ENCODE data around the gene ZNF518A. TPM values are rescaled to one million over a fixed set of nuclear protein-coding genes. Genes with fewer than 3 reads are reported as not detected.

ZNF518A gene
- total RNA-seq, 1 experiment from 2014 or later: 16.0 TPM

DNA sequence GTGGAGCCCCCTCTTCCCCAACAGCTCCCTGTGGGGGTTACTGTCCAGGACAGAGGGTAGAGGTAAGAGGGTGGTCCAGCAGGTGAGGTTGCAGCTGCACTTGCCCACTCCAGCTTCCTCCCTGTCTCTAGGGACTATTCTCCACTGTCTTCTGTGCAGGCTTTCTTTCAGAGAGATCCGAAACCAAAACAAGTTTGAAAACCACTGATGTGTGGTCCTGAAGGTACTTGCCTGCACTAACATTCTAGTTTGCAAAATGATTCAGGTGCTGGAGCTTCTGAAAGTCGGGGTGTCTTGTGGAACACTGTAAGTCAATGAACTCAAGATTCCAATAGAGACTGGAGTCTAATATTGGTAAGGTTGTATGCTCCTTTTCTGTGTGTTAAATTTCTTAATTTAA is 78.2 kb downstream of the ZNF518A start:
- CTCF ChIA-PET: no interaction called here
- Mint-ChIP-seq H3K9me3 (ENCODE audit: low read depth, unreplicated experiment) (no peaks in the 10 kb centered on the region), H3K4me1 (ENCODE audit: low read depth, unreplicated experiment) (no peaks in the 10 kb centered on the region), H3K27me3 (ENCODE audit: unreplicated experiment) (no peaks in the 10 kb centered on the region), H3K36me3 (ENCODE audit: insufficient read depth, unreplicated experiment) (no peaks in the 10 kb centered on the region), H3K4me3 (ENCODE audit: low read depth, unreplicated experiment) (no peak overlapping the region), H3K27ac (ENCODE audit: unreplicated experiment) (no peak overlapping the region)
- no TSS peak for BruUV-seq (replicated peaks)
- intact Hi-C loops (cut with micrococcal nuclease; ENCODE audit: unreplicated experiment): no loop called here
- DNase-seq: no peak
- TF ChIP-seq, protein P1, sequence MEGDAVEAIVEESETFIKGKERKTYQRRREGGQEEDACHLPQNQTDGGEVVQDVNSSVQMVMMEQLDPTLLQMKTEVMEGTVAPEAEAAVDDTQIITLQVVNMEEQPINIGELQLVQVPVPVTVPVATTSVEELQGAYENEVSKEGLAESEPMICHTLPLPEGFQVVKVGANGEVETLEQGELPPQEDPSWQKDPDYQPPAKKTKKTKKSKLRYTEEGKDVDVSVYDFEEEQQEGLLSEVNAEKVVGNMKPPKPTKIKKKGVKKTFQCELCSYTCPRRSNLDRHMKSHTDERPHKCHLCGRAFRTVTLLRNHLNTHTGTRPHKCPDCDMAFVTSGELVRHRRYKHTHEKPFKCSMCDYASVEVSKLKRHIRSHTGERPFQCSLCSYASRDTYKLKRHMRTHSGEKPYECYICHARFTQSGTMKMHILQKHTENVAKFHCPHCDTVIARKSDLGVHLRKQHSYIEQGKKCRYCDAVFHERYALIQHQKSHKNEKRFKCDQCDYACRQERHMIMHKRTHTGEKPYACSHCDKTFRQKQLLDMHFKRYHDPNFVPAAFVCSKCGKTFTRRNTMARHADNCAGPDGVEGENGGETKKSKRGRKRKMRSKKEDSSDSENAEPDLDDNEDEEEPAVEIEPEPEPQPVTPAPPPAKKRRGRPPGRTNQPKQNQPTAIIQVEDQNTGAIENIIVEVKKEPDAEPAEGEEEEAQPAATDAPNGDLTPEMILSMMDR (IDR thresholded peaks at IDR 0.05; ENCODE audit: unreplicated experiment): no peak

- Mint-ChIP-seq H3K4me3 (ENCODE audit: low read depth, unreplicated experiment) (no peak overlapping the region), H3K9me3 (ENCODE audit: low read depth, unreplicated experiment) (no peaks in the 10 kb centered on the region), H3K27ac (ENCODE audit: unreplicated experiment) (no peak overlapping the region), H3K27me3 (ENCODE audit: unreplicated experiment) (no peaks in the 10 kb centered on the region), H3K4me1 (ENCODE audit: low read depth, unreplicated experiment) (no peaks in the 10 kb centered on the region), H3K36me3 (ENCODE audit: insufficient read depth, unreplicated experiment) (no peaks in the 10 kb centered on the region)
- DNase-seq: no peak
- no TSS peak for BruUV-seq (replicated peaks)
- TF ChIP-seq, protein P1 (IDR thresholded peaks at IDR 0.05; ENCODE audit: unreplicated experiment): no peak
- intact Hi-C loops (cut with micrococcal nuclease; ENCODE audit: unreplicated experiment): no loop called here
- CTCF ChIA-PET: no interaction called here
Measured at GRCh38 chr10:96208946-96209345, 78.8 kb downstream of the ZNF518A start.

- CTCF ChIA-PET: no interaction called here
- Mint-ChIP-seq H3K4me3 (ENCODE audit: low read depth, unreplicated experiment) (no peak overlapping the region), H3K36me3 (ENCODE audit: insufficient read depth, unreplicated experiment) (no peaks in the 10 kb centered on the region), H3K27me3 (ENCODE audit: unreplicated experiment) (no peaks in the 10 kb centered on the region), H3K4me1 (ENCODE audit: low read depth, unreplicated experiment) (no peaks in the 10 kb centered on the region), H3K9me3 (ENCODE audit: low read depth, unreplicated experiment) (no peaks in the 10 kb centered on the region), H3K27ac (ENCODE audit: unreplicated experiment) (no peak overlapping the region)
- intact Hi-C loops (cut with micrococcal nuclease; ENCODE audit: unreplicated experiment): no loop called here
- TF ChIP-seq, protein P1 (IDR thresholded peaks at IDR 0.05; ENCODE audit: unreplicated experiment): no peak
- DNase-seq: no peak
- BruUV-seq (replicated peaks): no TSS peak
Measured at GRCh38 chr10:96211764-96212163, 81.7 kb downstream of the ZNF518A start.

DNA sequence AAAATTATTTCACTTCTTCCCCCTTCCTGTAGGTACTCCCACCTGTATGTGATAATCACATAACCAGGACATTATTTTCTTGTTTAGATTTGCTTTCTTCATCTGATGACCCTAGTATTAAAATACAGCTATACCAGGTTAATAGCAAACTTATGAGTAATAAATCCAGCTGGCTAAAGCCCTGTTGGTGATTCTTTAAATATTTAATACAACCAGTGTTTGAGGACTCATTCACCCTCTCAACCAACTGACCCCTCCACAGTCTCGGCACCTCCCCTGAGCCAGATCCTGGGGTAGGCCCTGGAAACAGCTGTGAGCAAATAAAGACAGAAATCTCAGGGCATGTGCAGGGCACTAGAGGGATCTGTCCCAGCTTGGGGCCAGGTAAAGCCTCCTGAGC is 82.8 kb downstream of the ZNF518A start:
- no peaks in the 10 kb centered on the region for H3K36me3 Mint-ChIP-seq (ENCODE audit: insufficient read depth, unreplicated experiment)
- no peaks in the 10 kb centered on the region for H3K4me1 Mint-ChIP-seq (ENCODE audit: low read depth, unreplicated experiment)
- H3K9me3 Mint-ChIP-seq (ENCODE audit: low read depth, unreplicated experiment): no peaks in the 10 kb centered on the region
- DNase-seq: no peak
- intact Hi-C loops (cut with micrococcal nuclease; ENCODE audit: unreplicated experiment): no loop called here
- CTCF ChIA-PET: interaction anchor here (1.1 kb wide), 1 partner anchor 16 kb away, joined by 3 read pairs; no protein-coding TSS in a partner anchor
- no peak overlapping the region for H3K4me3 Mint-ChIP-seq (ENCODE audit: low read depth, unreplicated experiment)
- no TSS peak for BruUV-seq (replicated peaks)
- TF ChIP-seq, protein P1 (IDR thresholded peaks at IDR 0.05; ENCODE audit: unreplicated experiment): no peak
- H3K27ac Mint-ChIP-seq (ENCODE audit: unreplicated experiment): no peak overlapping the region
- no peaks in the 10 kb centered on the region for H3K27me3 Mint-ChIP-seq (ENCODE audit: unreplicated experiment)

Other genes starting within 250 kb of the ZNF518A start
- 0.29 TPM in 1 of 2 replicates, not detected in the other for gene CC2D2B, start 222.3 kb upstream of the ZNF518A start, total RNA-seq (2022)
- gene CCNJ, start 86.7 kb upstream of the ZNF518A start, total RNA-seq (2022): 5.6 and 5.9 TPM in 2 replicates
- 7.5 and 9.5 TPM in 2 replicates for gene BLNK, start 141.3 kb downstream of the ZNF518A start, total RNA-seq (2022)
- not detected in 2 replicates for gene DNTT, start 174.1 kb downstream of the ZNF518A start, total RNA-seq (2022)
- gene OPALIN, start 228.7 kb downstream of the ZNF518A start, total RNA-seq (2022): not detected in 2 replicates